GM10266 (cell line): Measurements from ENCODE around the gene MSL3B.

Source experiments
- DNase-seq: peaks from one replicate; pipeline ENCODE4 v3.0.0; 2012; ENCODE audit errors: extremely low spot score
- TF ChIP-seq, protein P1 (sequence below): IDR thresholded peaks from 2 replicates; pipeline ENCODE4 v1.5.1; 2012; ENCODE audit warnings: mild to moderate bottlenecking, low read depth; ENCODE audit not compliant: control insufficient read depth, insufficient read depth; ENCODE audit errors: missing control alignments

Gene MSL3B

DNA sequence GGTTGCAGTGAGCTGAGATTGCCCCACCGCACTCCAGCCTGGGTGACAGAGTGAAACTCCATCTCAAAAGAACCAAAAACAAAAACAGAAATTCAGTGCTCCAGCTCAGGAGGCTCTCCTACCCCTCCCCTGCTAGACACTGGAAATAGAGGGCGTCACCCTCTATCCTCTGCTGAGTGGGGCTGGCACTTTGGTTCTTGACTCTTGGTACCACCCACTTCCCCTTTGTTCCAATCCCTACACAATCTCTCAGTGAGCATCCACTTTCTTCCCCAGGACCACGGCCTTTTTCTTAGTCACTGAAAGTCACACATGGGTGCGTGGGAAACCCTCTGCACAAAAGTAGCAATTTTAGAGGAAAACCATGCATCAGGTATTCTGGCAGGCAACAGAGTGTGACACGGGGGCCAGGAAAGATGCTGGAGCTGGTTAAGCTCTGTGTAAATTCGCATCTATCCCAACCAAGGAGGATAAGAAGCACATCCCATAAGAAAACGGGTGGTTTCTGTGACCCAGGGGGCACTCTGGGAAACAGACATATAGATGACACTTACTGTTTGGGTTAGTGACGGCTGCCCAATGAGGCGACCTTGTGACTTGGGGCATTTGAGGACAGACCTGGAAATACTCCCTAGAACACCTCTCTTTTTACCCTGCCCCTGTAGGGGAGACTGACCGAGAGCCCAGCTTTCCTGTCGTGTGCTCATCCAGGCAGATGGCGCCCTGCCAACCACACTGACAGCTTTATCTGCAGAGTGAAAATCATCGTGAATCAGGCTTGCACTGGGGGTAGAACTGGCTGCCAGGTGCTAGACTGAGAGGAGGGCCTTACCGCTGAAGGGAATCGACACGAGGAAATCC is 21.6 kb downstream of the MSL3B start:
- DNase-seq: no peak
- TF ChIP-seq, protein P1, sequence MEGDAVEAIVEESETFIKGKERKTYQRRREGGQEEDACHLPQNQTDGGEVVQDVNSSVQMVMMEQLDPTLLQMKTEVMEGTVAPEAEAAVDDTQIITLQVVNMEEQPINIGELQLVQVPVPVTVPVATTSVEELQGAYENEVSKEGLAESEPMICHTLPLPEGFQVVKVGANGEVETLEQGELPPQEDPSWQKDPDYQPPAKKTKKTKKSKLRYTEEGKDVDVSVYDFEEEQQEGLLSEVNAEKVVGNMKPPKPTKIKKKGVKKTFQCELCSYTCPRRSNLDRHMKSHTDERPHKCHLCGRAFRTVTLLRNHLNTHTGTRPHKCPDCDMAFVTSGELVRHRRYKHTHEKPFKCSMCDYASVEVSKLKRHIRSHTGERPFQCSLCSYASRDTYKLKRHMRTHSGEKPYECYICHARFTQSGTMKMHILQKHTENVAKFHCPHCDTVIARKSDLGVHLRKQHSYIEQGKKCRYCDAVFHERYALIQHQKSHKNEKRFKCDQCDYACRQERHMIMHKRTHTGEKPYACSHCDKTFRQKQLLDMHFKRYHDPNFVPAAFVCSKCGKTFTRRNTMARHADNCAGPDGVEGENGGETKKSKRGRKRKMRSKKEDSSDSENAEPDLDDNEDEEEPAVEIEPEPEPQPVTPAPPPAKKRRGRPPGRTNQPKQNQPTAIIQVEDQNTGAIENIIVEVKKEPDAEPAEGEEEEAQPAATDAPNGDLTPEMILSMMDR: no peak

DNA sequence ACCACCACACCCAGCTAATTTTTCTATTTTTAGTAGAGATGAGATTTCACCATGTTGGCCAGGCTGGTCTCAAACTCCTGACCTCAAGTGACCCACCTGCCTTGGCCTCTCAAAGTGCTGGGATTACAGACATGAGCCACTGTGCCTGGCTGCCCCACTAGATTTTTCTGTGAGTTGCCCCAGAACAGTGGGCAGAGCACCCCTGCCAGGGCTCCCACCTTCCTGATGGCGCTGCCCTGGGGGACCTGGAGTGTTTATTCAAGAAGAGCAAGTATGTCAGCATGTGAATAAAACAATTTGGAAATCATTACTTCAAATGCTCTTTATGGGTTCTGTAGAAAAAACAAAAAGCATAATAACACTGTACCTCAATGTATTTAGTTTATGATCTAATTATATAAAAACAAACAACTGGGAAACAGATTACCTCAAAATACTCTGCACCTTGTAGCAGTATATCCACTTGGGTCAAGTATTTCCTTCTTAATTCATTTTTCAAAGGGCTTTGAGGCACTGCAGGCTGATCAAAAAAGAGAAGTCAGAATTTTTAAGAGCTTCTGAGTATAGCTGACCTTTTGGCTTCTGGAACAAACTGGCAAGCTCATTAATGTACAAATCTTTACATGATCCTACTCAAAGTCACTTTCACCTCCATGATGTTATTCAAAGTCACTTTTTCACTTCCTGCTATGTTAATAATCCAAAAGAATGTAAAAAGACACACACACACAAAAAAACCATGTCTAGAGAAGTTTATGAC is 22.7 kb downstream of the MSL3B start:
- TF ChIP-seq, protein P1: no peak
- DNase-seq: no peak

DNA sequence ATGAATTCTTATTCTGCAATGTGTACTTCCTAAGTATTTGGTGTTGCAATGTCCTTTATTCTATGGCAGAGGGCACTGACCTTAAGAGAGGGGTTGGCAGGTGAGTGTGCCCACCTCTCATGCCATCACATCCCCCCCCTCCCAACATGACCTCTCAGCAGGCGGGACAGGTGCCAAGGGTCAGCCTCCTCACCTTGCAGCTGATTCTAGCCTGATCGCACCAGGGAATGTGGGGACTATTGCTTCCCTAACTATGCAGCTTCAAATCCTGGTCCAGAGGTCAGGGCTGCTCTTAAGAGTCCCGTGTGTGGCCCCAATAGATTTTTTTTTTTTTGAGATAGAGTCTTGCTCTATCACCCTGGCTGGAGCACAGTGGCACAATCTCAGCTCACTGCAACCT is 23.4 kb downstream of the MSL3B start:
- DNase-seq: no peak

DNA sequence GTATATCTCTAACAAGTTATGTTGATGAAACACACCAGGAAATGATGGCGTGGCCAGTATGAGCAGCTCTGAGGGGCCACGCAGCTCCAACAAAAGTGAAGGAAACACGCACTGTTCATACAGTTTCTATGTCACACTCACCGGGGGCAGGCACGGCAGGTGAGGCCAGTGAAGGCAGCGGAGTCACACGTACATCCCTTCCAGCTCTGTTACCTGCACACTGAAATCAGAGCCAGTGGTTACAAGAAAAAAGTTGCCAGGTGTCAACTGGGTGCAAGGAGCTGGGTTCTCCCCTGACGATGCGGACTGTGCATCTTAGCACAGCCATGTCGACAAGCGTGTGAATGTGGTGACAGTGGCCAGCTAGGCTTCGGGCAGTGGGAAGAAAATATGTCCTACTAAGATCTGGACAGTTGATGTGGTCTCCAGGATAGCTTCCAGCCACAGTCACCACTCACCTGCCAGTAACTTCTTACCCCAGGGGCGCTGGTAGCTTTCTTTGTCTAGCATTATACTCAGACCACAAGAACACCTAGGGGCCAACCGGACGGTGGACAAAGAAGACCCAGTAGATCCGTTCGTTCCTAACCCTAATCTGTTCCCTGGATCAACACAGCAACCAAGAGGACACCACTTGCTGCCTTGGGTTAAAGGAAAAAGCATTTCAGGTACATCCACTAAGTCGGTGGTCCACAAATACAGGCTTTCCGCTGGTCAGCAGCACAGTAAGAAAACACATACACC is 23.9 kb downstream of the MSL3B start:
- TF ChIP-seq, protein P1: no peak
- no peak for DNase-seq

More for the DNA sequence above, 23.4 kb downstream of the MSL3B start:
- TF ChIP-seq, protein P1: no peak

DNA sequence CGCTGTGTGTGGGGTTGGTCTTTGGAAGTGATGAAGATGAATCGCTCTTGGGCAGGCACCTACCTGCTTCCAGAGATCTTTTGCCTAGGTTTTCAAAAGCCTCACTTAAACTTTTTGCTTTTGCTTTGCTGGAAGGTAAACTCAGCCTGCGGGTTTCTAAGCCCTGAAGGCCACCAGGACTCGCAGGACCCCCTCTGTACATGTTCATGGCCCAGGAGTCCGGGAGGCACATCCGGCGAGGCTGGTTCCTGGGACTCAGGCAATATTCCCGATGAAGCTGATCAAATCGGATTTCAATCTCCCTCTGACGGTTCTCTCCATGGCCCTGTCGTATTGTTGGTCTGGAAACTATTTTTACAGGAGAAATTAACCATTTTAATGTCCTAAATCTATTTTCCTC is 27.0 kb downstream of the MSL3B start:
- DNase-seq: no peak
- TF ChIP-seq, protein P1: no peak

DNA sequence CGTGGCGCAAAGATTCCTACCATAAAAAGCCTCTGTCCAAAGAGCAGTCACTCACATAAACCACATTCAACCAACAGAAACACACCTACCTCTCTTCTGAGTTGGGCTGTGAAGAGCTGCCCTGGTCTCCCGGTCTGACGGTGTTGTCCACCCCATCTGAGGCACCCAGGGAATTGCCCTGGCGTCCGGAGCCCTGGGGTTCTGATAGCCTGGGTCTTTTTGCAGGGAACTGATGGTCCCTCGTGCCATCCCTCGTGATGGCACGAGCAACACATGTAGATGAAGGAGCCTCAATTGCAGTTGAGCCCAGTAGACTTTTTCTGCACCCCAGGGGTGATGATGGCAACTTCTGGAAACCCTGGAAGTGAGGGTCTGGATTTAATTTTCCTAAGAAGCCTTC is 27.7 kb downstream of the MSL3B start:
- no peak for DNase-seq
- TF ChIP-seq, protein P1: no peak
